NCI-H146 treated with DMSO at 0.1 percent for 48 hours (cell line): ENCODE results near the gene PPIF.

Source experiments
- DNase-seq: peaks from one replicate; lab custom pipeline; 2025; ENCODE audit not compliant: unreplicated experiment; lab: John Stamatoyannopoulos, UW

The PPIF gene

GRCh38 chr10:79347894-79348639 lies 798 bp downstream of the PPIF start:
- peak; percentile 4 for DNase-seq

DNA sequence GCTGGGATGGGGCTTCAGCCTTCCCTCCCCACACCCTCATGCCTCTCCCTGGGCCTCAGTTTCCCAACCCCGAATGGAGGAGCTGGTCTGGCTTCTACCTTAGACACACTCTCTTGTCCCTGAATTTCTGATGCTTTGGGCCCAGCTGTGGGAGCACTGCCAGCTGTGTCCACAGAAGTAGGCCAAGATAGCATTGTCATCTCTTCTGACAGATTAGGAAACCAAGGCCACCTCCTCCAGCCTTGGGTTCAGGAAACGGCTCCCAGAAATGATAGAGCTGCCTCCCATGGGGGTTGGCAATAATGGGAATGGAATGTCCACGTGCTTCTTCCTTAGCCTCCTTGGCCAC lies 1.3 kb downstream of the PPIF start:
- DNase-seq, result no peak

DNA sequence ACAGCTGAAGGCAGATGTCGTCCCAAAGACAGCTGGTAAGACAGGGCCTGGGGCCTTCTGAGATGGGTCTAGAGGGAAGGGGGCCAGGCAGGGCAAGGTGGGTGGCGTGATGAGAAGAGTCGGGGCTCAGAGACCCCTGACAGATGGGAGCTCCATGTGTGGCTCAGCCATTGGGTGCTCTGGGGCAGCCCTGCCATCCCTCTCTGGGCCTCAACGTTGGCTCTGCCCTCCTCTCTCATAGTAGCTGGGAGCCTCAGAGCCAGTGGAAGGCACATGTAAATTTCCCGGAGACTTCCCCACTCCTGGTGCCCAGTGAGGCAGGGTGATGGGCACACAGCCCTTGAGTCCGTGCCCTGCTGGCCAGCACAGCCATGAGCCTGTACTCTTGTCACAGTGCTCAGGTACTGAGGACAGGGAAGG lies 1.8 kb downstream of the PPIF start:
- no peak for DNase-seq

DNA sequence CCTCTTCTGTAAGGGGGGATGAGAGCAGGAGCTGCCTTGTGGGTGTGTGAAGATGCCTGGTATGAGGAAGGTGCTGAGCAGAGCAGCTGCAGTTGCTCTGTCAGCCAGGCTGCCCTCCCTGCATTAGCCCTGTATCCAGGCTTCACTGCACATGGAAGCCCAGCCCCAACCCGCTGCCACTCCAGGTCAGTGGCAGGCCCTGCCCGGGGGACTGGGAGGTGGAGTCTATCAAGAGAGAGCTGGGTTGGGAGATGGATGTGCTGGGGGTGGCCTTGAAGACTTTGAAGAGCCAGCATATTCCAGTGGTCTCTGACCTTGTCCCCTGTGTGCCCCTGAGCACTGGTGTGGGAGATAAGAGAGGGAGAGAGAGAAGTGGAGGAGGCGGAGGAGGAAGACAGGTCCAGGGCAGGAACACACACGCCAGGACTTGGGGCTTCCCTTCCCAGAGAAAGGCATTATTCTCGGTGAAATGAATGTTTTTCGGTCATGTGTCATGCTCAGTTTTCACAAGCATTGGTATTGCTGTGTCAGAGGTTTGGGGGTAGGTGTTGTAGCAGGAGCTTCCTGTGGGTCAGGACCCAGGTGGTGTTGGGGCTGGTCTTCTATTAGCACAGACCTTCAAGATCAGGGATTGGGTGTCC lies 2.6 kb downstream of the PPIF start:
- DNase-seq, result no peak

- no peak for DNase-seq
Measured at GRCh38 chr10:79350407-79351154, 3.3 kb downstream of the PPIF start.

DNA sequence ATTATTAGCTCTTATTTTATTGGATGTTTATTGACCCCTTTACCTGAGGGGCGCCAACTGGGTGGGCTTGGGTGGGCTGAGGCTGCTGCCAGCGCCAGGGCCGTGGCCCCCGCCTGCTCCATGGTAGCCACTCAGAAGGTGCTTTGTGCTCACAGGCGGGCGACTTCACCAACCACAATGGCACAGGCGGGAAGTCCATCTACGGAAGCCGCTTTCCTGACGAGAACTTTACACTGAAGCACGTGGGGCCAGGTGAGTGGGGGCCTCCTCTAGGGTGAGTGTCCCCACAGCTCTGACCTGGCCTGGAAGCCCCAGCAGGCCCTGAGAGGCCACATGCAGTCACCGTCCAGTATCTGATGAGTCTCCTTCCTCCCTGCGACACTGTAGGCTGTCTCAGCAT lies 4.1 kb downstream of the PPIF start:
- no peak for DNase-seq

GRCh38 chr10:79352035-79352877 lies 5.0 kb downstream of the PPIF start:
- no peak for DNase-seq

DNA sequence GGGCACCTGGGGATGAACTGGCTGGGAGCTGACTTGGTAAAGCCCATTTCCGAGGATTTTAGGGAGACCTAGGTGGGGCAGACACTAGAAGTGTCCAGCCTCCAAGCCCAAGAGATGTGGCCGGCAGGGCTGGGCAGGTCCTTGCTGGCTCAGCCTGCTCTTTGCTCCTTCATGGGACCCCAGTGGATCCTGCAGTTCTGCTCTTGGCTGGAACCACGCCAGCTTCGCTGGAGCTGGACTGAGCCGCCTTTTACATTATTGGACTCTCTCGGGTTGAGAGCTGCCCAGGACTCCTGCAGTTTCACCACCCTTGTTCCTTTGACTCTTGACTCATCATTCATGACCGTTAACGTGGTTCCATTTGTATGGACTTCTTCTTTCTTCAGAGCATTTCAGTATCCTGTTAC lies 5.7 kb downstream of the PPIF start:
- DNase-seq, result no peak

DNA sequence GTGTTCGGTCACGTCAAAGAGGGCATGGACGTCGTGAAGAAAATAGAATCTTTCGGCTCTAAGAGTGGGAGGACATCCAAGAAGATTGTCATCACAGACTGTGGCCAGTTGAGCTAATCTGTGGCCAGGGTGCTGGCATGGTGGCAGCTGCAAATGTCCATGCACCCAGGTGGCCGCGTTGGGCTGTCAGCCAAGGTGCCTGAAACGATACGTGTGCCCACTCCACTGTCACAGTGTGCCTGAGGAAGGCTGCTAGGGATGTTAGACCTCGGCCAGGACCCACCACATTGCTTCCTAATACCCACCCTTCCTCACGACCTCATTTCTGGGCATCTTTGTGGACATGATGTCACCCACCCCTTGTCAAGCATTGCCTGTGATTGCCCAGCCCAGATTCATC lies 6.5 kb downstream of the PPIF start:
- DNase-seq, result no peak

- no peak for DNase-seq
Measured at GRCh38 chr10:79354141-79354540, 6.9 kb downstream of the PPIF start.

GRCh38 chr10:79354615-79355014 lies 7.3 kb downstream of the PPIF start:
- no peak for DNase-seq

DNA sequence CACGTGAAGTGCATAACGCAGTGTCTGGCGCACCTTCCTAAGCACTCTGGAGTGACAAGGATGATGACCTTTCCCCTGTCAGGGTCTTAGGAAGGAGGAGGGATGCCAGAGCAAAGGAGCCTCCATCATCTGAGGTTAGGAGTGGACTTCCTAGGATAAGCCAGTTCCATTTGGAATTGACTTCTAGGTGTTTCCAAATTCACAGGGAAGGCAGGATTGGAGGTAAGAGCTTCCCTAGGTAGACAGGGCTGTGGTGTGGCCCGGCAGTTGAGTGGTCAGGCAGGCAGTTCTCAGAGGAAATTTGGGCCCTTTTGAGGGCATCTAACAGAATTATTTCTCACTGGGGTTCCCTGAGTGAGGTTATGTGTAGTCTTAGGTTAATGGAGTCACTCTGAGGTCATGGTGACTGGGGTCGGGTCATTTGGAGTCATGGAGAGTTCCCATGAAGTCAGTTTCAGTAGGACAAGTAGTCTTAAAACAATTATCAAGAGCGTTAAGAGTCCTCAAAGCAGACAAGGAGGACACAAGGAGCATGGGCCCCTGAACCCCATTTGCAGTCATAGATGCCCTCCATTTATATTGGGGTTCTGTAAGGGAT lies 8.2 kb downstream of the PPIF start:
- DNase-seq, result no peak

DNA sequence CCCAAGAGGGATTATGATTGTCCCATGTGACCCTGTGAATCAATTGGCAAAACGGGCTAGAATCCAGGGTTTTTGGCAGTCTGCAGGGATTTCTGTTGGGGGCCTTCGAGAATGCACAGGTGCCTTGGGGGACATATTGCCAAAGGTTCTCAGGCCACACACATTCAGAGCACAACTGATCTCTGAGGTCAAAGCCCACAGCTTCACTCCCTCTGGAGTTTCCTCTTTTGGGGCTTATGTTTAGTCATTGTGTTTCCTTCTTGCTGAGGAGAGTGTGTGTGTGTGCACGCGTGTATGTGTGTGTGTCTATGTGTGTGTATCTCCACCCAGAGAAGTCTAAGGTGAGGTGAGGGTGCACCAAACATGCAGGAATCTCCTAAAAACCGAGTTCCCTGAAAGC lies 8.8 kb downstream of the PPIF start:
- DNase-seq, result no peak

DNA sequence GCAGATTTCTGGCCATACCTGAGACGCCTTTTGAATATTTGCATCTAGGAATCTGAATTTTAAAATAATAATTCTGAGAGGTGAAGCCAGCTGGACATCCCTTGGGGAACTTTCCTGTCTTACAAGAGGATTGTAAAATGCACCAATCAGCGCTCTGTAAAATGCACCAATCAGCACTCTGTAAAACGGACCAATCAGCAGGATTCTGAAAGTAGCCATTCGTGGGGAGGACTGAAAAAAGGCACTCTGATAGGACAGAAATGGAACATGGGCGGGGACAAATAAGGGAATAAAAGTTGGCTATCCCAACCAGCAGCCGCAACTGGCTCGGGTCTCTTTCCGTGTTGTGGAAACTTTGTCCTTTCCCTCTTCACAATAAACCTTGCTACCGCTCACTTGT lies 9.9 kb downstream of the PPIF start:
- DNase-seq, result no peak

DNA sequence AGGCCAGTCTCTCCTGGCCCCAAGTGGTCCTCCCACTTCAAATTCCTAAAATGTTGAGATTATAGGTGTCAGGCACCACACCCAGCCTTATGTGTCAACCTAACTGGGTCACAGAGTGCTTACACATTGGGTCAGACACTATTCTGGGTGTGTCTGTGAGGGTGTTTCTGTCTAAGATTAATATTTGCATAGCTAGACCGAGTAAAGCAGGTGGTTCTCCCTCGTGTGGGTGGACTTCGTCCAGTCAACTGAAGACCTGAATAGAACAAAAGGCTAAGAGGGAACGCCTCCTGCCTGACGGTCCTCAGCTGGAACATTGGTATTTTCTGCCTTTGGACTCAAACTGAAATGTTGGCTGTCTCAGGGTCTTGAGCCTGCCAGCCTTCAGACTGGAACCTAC lies 11.5 kb downstream of the PPIF start:
- DNase-seq, result peak; percentile 27

GRCh38 chr10:79359816-79360498 lies 12.7 kb downstream of the PPIF start:
- no peak for DNase-seq

- no peak for DNase-seq
Measured at GRCh38 chr10:79360499-79361342, 13.5 kb downstream of the PPIF start.

GRCh38 chr10:79361726-79362397 lies 14.6 kb downstream of the PPIF start:
- DNase-seq, result no peak
